Astrocyte of the spinal cord (primary cell): ENCODE data around the gene KRTAP13-2.

ENCODE experiments used
- DNase-seq: peaks from one replicate; pipeline ENCODE4 v3.0.0; 2011; ENCODE audit warnings: low read depth, low spot score
- H3K4me3 ChIP-seq: 2 replicates; pipeline ENCODE4 v1.5.1; 2011; ENCODE audit warnings: low read depth, mild to moderate bottlenecking, low read length, moderate library complexity
- in situ Hi-C: cut with HindIII; loops from 2 replicates; pipeline ENCODE4 v1.10.0; 2017; ENCODE audit warnings: low sequenced_read_pairs
- TF ChIP-seq, protein P1 (sequence below): IDR thresholded peaks from 2 replicates; pipeline ENCODE4 v1.5.1; 2012; ENCODE audit warnings: low read depth, mild to moderate bottlenecking, low read length, inconsistent platforms

KRTAP13-2 gene

DNA sequence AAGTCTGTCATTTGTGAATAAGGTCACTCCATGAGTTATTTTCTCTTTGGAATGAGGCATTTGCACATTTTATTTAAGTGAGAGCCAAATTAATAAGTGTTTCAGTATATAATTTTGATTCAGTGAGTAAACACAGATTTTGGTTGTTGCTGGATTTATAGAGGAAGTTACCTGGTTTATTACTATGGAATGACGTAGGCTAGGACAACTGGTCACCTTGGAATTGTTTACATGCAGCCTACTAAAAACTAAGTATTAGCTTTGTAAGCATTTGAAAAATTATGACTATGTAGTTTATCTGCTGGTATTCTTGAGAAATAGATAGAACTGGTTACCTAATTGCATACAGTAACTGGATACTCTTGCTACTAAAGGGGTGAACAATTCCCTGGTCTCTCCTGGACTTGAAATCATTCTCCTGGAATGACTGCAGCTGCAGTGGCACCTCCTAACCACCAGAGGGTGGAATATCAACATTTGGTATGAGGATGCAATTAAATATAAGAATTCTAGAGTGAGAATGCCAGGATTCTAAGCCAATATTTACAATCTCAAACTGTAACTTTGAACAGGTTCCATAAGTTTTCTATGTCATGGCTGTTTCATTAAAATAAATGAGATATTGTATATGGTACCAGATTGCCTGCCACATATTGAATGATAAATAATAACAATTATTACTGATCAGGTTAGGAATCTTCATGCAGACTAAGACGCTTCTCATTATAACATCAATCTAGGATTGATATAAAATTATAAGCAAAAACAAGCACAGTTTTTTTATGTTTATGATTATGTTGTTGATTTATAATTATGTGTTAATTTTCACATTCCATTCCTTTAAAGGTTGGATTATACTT lies 31.1 kb downstream of the KRTAP13-2 start:
- TF ChIP-seq, protein P1, sequence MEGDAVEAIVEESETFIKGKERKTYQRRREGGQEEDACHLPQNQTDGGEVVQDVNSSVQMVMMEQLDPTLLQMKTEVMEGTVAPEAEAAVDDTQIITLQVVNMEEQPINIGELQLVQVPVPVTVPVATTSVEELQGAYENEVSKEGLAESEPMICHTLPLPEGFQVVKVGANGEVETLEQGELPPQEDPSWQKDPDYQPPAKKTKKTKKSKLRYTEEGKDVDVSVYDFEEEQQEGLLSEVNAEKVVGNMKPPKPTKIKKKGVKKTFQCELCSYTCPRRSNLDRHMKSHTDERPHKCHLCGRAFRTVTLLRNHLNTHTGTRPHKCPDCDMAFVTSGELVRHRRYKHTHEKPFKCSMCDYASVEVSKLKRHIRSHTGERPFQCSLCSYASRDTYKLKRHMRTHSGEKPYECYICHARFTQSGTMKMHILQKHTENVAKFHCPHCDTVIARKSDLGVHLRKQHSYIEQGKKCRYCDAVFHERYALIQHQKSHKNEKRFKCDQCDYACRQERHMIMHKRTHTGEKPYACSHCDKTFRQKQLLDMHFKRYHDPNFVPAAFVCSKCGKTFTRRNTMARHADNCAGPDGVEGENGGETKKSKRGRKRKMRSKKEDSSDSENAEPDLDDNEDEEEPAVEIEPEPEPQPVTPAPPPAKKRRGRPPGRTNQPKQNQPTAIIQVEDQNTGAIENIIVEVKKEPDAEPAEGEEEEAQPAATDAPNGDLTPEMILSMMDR, result peak; percentile 79
- in situ Hi-C loops, result no loop called here
- no peak overlapping the region for H3K4me3 ChIP-seq
- DNase-seq, result peak; percentile 23

DNA sequence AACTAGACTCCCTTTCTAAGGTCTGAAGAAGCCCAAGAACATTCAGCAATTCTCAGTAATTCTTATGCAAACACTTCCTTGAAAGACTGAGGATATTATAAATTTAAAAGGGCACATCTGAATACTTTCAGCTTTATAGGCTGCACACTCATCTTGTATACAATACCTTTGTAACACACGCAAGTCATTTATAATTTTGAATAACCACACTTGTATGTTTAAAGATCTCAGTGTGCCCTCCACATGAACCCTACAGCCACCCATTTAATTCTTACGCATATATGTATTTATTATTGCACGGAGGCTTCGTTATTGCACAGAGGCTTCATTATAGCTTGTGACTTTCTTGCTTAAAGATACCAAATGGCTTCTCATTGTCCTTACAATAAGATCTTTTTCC lies 33.4 kb downstream of the KRTAP13-2 start:
- TF ChIP-seq, protein P1, result no peak
- no peak for DNase-seq
- no peak overlapping the region for H3K4me3 ChIP-seq
- in situ Hi-C loops, result no loop called here

DNA sequence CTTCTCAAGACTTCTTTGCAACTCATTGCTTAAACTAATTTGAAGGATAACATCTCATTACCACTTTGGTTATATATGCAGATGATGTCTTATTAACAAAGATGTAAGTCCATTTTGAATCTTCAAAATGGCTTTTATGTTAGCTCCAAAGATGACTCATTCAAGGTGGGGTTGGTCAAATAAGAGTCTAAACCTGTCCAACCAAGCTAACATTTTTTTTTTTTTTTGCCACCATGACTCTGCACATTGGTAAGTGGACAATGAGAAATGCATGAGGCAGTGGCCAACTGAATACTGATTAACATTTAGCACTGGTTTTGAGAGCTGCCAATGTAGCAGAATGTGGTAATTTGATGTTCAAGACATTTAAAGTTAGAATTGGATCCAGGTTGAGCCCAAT lies 34.3 kb downstream of the KRTAP13-2 start:
- in situ Hi-C loops, result no loop called here
- TF ChIP-seq, protein P1, result no peak
- no peak overlapping the region for H3K4me3 ChIP-seq
- no peak for DNase-seq

DNA sequence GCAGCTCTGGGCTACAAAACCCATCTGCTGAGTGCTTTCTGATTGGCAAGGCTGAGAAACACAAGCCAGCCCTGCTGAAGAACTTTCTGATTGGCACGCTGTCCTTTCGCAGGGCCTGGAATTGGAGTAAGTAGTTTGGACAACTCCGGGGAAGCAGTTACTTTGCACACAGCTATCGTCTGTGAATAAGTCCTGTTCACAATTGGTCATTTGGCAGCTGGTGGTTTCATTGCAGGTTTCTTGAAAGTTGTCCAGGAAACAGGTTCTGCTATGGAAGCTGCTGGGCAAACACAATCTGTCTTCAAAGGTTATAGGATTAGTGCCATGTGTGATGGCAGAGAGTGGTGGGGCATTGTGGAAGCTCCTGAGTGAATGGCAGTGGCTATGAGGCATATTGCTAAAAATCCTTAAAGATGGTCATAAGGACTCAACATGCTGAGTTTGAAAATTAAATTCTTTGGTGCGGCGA lies 34.8 kb downstream of the KRTAP13-2 start, which contains the start of gene KRTAP27-1:
Gene KRTAP27-1, minus strand, starts transcription at position 419 of the 469 bp plus-strand sequence. Its CDS starts 26 bp downstream, at position 393.
- TF ChIP-seq, protein P1, result no peak
- H3K4me3 ChIP-seq, result no peak within 1 kb of the TSS
- no peak for DNase-seq
- in situ Hi-C loops, result no loop called here

DNA sequence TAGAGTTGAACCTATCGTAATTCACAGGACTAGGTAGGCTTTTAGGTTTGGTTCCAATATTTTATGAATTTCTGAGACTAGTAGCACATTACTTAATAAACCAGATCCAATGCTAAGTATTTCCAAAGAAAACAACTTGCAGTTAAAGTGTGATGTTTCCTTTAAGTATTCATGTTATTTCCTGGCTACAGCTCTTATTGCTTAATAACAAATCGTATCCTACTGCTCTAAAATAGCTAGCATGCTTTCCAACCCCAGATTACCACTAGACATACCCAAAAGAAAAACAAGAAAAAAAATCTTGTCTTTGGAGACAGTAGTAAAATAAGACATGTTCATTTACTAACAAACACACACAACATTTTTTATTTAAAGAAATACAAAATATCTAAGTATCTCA lies 35.5 kb downstream of the KRTAP13-2 start:
- in situ Hi-C loops, result no loop called here
- TF ChIP-seq, protein P1, result no peak
- peak; percentile 31 for DNase-seq
- no peak overlapping the region for H3K4me3 ChIP-seq

DNA sequence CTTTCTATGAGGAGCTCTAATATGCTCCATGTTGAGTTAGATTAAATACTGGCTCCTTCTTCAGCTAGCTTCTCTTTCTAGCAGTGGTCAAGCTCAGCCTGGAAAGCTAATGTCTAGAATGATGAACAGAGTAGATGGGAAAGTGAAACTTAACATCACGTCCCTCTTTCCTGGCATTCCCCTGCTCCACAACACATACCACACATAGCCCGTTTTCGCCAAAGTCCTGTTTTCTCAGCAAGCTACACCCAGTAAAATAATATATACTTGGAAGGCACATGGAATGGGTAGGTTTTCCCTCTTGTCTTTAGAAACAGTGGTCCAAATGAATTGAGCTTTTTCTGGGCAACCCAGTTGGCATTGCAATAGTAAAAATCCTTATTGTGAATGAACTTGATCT lies 38.3 kb downstream of the KRTAP13-2 start:
- DNase-seq, result no peak
- in situ Hi-C loops, result no loop called here
- H3K4me3 ChIP-seq, result no peak overlapping the region
- TF ChIP-seq, protein P1, result no peak
